Right kidney (tissue), 1 donor: Measurements from ENCODE around the gene CDK8.
A peak's percentile ranks its signal among the peaks of the same experiment; 100 is the strongest.

Experiments
- DNase-seq: peaks from one replicate; pipeline ENCODE4 v3.0.0-alpha.2; 2016

CDK8 gene

GRCh38 chr13:26382835-26383234 lies 128.9 kb downstream of the CDK8 start:
- DNase-seq, result no peak

- DNase-seq, result no peak
Observed at GRCh38 chr13:26384587-26384986, 130.7 kb downstream of the CDK8 start.

- DNase-seq, result no peak
Observed at GRCh38 chr13:26386026-26386425, 132.1 kb downstream of the CDK8 start.

- no peak for DNase-seq
Observed at GRCh38 chr13:26390203-26390602, 136.3 kb downstream of the CDK8 start.

GRCh38 chr13:26400545-26400944 lies 146.6 kb downstream of the CDK8 start:
- DNase-seq, result no peak

GRCh38 chr13:26401069-26401468 lies 147.1 kb downstream of the CDK8 start:
- DNase-seq, result no peak

- no peak for DNase-seq
Observed at GRCh38 chr13:26401578-26402021, 147.7 kb downstream of the CDK8 start.

- DNase-seq, result no peak
Observed at GRCh38 chr13:26406791-26407190, 152.9 kb downstream of the CDK8 start.

GRCh38 chr13:26411206-26411605 lies 157.3 kb downstream of the CDK8 start:
- DNase-seq, result no peak

- DNase-seq, result no peak
Observed at GRCh38 chr13:26412263-26412662, 158.3 kb downstream of the CDK8 start.

- no peak for DNase-seq
Observed at GRCh38 chr13:26412936-26413716, 159.2 kb downstream of the CDK8 start.

- no peak for DNase-seq
Observed at GRCh38 chr13:26420282-26420960, 166.5 kb downstream of the CDK8 start.

- no peak for DNase-seq
Observed at GRCh38 chr13:26422036-26422435, 168.1 kb downstream of the CDK8 start.

- no peak for DNase-seq
Observed at GRCh38 chr13:26423629-26424028, 169.7 kb downstream of the CDK8 start.

- no peak for DNase-seq
Observed at GRCh38 chr13:26424181-26424580, 170.3 kb downstream of the CDK8 start.

GRCh38 chr13:26425443-26426358 lies 171.8 kb downstream of the CDK8 start:
- peak; percentile 2 for DNase-seq

- DNase-seq, result no peak
Observed at GRCh38 chr13:26433776-26434175, 179.8 kb downstream of the CDK8 start.

GRCh38 chr13:26435171-26435570 lies 181.2 kb downstream of the CDK8 start:
- DNase-seq, result no peak

- DNase-seq, result no peak
Observed at GRCh38 chr13:26435646-26436045, 181.7 kb downstream of the CDK8 start.

- DNase-seq, result no peak
Observed at GRCh38 chr13:26436914-26437313, 183.0 kb downstream of the CDK8 start.

GRCh38 chr13:26440111-26440510 lies 186.2 kb downstream of the CDK8 start:
- no peak for DNase-seq

GRCh38 chr13:26441476-26441875 lies 187.5 kb downstream of the CDK8 start:
- no peak for DNase-seq

- no peak for DNase-seq
Observed at GRCh38 chr13:26442541-26442940, 188.6 kb downstream of the CDK8 start.
